NCI-H2196 (cell line): ENCODE data around the gene NAGPA.

Experiments
- DNase-seq: peaks from one replicate; lab custom pipeline; 2025; ENCODE audit not compliant: unreplicated experiment; lab: John Stamatoyannopoulos, UW

NAGPA gene

DNA sequence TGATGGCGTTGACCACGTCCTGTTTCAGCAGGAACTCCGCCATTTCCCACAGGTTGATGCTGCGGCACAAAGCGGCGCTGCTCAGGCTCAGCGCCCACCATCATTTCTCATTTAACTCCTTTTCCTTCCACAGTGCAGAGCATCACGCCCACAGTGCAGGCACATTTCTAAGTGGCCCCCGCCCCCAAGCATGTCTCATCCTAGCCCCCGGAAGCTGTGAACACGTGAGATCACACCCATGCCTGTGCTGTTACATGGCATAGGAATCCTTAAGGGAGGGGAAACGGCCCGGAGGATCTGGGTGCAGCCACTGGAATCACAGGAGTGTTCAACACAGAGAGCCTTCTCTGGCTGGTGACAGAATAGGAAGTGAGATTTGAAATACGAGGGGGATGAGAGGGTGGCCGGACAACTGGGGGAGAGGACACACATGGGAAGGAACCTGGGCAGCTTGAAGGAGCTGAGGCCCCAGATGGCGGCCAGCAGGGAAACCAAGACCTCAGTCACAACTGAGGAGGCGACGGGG is 4.7 kb downstream of the NAGPA start:
- no peak for DNase-seq

DNA sequence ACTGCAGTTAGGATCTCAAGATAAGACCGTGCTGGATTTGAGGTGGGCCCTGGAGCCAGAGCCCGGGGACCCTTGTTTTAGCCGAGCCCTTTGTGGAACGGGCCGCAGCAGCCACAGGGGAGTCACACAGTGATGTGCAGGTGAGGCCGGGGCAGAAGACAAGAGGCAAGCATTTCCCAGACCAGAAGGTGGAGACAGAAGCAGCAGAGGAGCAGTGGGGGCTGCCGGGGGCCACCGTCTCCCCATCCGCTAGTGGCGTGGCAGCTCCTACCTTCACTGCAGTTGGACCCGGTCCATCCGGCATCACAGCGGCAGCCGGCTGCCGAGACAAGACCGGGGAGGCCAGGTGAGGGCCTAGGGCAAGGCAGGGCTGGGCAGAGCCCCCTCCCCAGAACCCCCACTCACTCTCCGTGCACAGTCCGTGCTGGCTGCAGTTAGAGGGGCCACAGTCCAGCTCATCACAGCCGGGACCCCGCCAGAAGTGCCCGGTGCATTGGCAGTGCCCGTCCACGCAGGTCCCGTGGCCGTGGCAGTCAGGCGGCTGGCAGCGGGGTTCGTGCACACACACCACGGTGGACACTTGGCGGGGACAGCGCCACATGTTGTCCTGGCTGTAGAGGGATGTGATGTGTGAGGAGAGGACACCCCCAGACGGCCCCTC is 6.0 kb downstream of the NAGPA start:
- DNase-seq, result no peak

GRCh38 chr16:5027086-5027485 is 6.6 kb downstream of the NAGPA start:
- no peak for DNase-seq

DNA sequence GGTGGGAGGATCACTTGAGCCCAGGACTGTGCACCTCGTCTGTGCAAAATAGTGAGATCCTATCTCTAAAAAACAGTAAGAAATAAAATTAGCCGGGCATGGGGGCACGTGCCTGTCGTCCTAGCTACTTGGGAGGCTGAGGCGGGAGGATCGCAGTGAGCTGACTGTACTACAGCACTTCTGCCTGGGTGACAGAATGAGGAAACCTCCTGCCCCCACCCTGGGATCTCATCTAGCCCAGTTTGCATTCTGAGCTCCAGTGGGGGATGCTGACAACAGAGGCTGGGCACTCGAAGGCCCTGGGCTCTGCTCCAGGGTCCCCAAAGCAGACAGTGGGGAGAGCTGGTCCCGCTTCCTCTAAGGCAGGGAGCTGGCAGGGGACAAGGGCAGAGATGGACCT is 7.1 kb downstream of the NAGPA start:
- no peak for DNase-seq

DNA sequence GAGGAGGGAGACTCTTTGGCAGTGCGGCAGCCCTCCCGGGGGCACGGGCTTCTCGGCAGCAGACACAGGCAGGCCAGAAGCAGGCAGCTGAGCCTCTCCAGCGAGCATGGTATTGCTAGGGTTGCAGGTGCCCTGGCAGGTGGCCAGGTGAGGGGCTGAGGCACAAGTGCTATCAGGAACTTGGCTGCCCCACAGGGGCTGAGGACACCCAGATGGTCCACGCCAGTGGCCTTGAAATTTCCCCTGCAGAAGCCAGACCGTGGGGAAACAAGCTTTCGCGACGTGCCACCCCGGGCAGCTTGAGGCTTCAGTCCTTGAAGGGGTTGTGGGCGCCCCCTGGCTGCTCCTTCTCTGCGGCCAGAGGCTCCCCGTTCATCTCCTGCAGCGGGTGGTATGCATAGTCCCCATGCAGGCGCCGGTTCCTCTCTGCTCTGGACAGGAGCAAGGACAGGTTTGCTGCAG is 8.5 kb downstream of the NAGPA start:
- peak; percentile 17 for DNase-seq

- DNase-seq, result peak; percentile 87
Measured at GRCh38 chr16:5024632-5025031, 9.1 kb downstream of the NAGPA start.

GRCh38 chr16:5022521-5022920 is 11.2 kb downstream of the NAGPA start:
- DNase-seq, result no peak

DNA sequence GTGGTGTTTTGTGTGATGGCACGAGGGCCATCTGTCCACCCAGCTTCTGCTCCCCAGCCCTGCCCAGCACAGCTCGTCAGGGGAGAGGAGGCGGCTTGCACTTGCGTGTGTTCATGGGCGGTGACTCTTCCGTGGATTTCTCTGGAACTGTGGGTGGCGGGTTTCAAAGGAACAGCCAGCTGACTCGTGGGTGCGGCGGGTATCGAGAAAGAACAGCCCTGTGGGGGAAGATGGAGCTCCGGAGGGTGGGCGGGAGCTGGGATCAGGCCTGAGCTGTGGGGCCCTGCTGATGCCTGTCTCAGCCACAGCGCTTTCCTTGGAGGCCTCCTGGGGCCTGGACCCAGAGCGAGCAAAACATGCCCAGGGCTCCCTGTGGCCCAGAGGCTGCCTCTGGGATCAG is 13.2 kb downstream of the NAGPA start:
- no peak for DNase-seq

DNA sequence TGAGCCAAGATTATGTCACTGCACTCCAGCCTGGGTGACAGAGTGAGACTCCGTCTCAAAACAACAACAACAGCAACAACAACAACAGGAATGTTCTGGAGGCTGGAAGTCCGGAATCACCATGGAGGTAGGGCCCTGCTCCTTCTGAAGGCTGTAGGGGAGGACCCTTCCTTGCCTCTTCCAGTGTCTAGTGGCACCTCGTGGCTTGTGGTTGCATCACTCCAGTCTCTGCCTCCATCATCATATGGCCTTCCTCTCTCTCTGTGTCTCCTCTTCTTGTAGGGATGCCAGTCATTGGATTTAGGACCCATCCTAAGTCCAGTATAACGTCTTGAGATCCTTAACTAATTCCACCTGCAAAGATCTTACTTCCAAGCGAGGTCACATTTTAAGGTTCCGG is 14.0 kb downstream of the NAGPA start:
- DNase-seq, result no peak

GRCh38 chr16:5018793-5019192 is 14.9 kb downstream of the NAGPA start:
- no peak for DNase-seq

- no peak for DNase-seq
Measured at GRCh38 chr16:5017678-5017969, 16.1 kb downstream of the NAGPA start.

GRCh38 chr16:5016967-5017677 is 16.6 kb downstream of the NAGPA start:
- no peak for DNase-seq

DNA sequence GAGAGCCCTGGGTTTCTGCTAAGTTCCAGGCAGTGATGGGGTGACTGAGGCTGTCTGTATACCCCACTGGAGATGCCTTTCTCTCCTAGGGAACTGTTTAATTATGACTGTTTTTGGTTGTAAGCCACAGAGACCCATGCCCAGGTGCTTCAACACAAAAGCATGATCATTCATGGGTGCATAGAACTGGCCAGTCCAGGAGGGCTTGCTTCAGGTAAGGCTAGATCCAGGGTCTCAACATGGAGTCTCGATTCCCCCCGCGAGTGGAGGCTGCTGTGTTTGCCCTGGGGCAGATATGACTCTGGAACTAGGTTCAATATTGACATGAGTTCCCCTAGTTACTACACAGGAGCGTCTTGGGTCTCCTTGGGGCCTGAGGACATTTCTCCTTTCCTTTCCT is 17.8 kb downstream of the NAGPA start:
- no peak for DNase-seq

DNA sequence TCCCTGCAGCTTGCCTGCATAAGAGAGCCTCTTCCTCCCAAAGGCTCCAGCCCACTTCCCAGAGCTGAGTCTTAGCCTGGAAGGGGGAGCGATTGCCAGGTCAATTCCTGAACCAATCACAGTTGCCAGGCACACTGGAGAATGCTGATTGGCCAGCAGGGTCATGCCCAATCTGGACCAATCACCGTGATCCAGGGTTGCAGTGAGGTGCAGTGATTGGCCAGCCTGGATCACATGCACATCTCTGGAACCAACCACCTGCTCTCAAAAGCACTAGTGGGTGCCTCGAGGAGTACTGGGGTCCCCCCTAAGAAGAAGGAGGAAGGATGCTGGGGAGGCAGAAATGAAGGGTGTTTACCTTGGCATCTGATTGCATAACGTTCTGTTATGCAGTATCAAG is 18.4 kb downstream of the NAGPA start:
- no peak for DNase-seq

- no peak for DNase-seq
Measured at GRCh38 chr16:5012887-5013286, 20.8 kb downstream of the NAGPA start.

DNA sequence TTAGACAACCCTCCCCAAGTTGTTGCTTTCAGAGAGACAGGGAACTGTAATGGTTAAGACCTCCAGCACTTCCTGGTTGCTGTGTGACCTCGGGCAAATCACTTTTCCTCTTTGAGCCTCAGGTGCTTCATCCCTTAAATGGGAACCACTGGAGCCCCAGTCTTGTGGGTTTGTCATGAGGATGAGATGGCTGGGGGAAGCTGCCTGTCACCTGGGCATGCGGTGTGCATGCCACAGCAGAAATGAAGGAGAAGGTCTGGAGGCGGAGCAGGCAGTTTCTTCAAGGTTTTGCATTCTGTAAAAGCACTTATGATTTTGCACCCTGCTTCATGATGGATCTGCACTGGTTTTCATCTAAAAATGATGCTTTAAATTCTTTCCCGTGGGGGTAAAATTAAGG is 22.1 kb downstream of the NAGPA start:
- no peak for DNase-seq

- no peak for DNase-seq
Measured at GRCh38 chr16:5010576-5011329, 23.0 kb downstream of the NAGPA start.

- DNase-seq, result no peak
Measured at GRCh38 chr16:5008311-5008731, 25.4 kb downstream of the NAGPA start.

GRCh38 chr16:5007256-5007655 is 26.5 kb downstream of the NAGPA start:
- no peak for DNase-seq

GRCh38 chr16:5006348-5007193 is 27.2 kb downstream of the NAGPA start:
- DNase-seq, result no peak

DNA sequence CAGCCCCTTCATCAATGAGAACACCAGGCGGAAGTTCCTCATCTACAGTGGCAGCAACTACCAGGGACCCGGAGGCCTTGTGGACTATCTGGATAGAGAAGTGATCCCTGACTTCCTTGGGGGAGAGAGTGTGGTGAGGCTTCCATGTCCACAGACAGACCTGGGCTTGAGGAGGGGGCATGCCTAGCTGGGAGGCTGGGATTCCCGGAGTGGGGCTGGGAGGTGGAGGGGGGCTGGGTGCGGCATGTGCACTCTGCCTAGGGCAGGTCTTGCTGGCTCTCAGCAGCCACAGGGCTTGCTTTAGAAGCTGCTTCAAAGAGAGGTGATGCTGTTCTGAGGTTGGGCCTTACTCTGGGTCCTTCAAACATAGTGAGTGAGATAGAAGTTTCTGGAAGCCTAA is 27.8 kb downstream of the NAGPA start:
- DNase-seq, result no peak
